Keratinocyte (primary cell): ENCODE data around the gene ADGRV1. TPM values are rescaled to one million over a fixed set of nuclear protein-coding genes. Genes with fewer than 3 reads are reported as not detected.

ENCODE experiments used
- DNase-seq: peaks from one replicate; pipeline ENCODE4 v3.0.0-alpha.2; 2011; ENCODE audit warnings: low read depth, missing footprints, low spot score
- FAIRE-seq: peaks from 2 replicates; lab custom pipeline; 2011; peaks lifted over from hg19 to GRCh38; lab: Jason Lieb, UNC
- H2AFZ ChIP-seq: 2 replicates; pipeline ENCODE4 v1.6.0; 2012; ENCODE audit warnings: low read length, control low read depth, inconsistent platforms; ENCODE audit not compliant: control insufficient read depth
- H3K27ac ChIP-seq: 2 replicates; pipeline ENCODE4 v1.5.1; 2011; ENCODE audit warnings: low read length; ENCODE audit not compliant: control insufficient read depth, insufficient read depth
- H3K27me3 ChIP-seq: 3 replicates; pipeline ENCODE4 v1.6.0; 2011; ENCODE audit warnings: low read length; ENCODE audit not compliant: control insufficient read depth, insufficient read depth; ENCODE audit errors: extremely low read depth
- H3K36me3 ChIP-seq, 2 experiments: 2 replicates in 1 of 2; 3 replicates in 1 of 2; pipeline ENCODE4 v1.5.1; 2011; ENCODE audit warnings: low read length in 2 of 2, mild to moderate bottlenecking in 1 of 2; ENCODE audit not compliant: control insufficient read depth in 2 of 2, insufficient read depth in 2 of 2; ENCODE audit errors: extremely low read depth in 1 of 2
- H3K4me1 ChIP-seq: 3 replicates; pipeline ENCODE4 v1.5.1; 2011; ENCODE audit warnings: low read length; ENCODE audit not compliant: control insufficient read depth, insufficient read depth; ENCODE audit errors: extremely low read depth
- H3K4me2 ChIP-seq: 3 replicates; pipeline ENCODE4 v1.6.0; 2011; ENCODE audit warnings: low read depth, low read length; ENCODE audit not compliant: control insufficient read depth, insufficient read depth; ENCODE audit errors: extremely low read depth
- H3K4me3 ChIP-seq, 3 experiments: fragments of 200-600 bp in 1 of 3; sonication (generic) in 1 of 3; 2 replicates in 2 of 3; 3 replicates in 1 of 3; pipeline ENCODE4 v1.5.1; 2011 to 2016; ENCODE audit warnings: low read length in 3 of 3, mild to moderate bottlenecking in 3 of 3, control low read depth in 2 of 3, inconsistent platforms in 1 of 3, low read depth in 1 of 3, mixed read lengths in 1 of 3, mixed run types in 1 of 3, moderate library complexity in 1 of 3; ENCODE audit not compliant: control insufficient read depth in 2 of 3, insufficient read depth in 2 of 3; ENCODE audit errors: extremely low read depth in 1 of 3
- H3K79me2 ChIP-seq: 2 replicates; pipeline ENCODE4 v1.6.0; 2012; ENCODE audit warnings: low read length; ENCODE audit not compliant: control insufficient read depth, insufficient read depth
- H3K9ac ChIP-seq: 3 replicates; pipeline ENCODE4 v1.6.0; 2011; ENCODE audit warnings: low read length; ENCODE audit not compliant: control insufficient read depth, insufficient read depth; ENCODE audit errors: extremely low read depth
- H3K9me1 ChIP-seq: 3 replicates; pipeline ENCODE4 v1.6.0; 2011; ENCODE audit warnings: low read length; ENCODE audit not compliant: control insufficient read depth, insufficient read depth; ENCODE audit errors: extremely low read depth
- H3K9me3 ChIP-seq: 2 replicates; pipeline ENCODE4 v1.5.1; 2012; ENCODE audit warnings: low read depth, low read length; ENCODE audit not compliant: control insufficient read depth
- H4K20me1 ChIP-seq: 3 replicates; pipeline ENCODE4 v1.6.0; 2011; ENCODE audit warnings: low read length; ENCODE audit not compliant: control insufficient read depth, insufficient read depth; ENCODE audit errors: extremely low read depth
- CTCF ChIP-seq, 3 experiments: IDR thresholded peaks in 1 of 3; conservative IDR thresholded peaks in 1 of 3; optimal IDR thresholded peaks in 1 of 3; 2 replicates in 2 of 3; 3 replicates in 1 of 3; pipeline versions ENCODE3 to v1.5.1; 2011; ENCODE audit warnings: low read length in 3 of 3, mild to moderate bottlenecking in 3 of 3, moderate library complexity in 2 of 3, control low read depth in 1 of 3, inconsistent platforms in 1 of 3; ENCODE audit not compliant: insufficient read depth in 2 of 3; ENCODE audit errors: extremely low read depth in 1 of 3
- EZH2 ChIP-seq: IDR thresholded peaks from one replicate; pipeline ENCODE4 v1.6.1; 2012; ENCODE audit warnings: inconsistent platforms, mild to moderate bottlenecking, low read length, moderate library complexity
- dilution Hi-C: fragments of 300-500 bp; cut with MboI; formaldehyde crosslinking; loops from one replicate; pipeline ENCODE4 v1.7.0; 2020; ENCODE audit warnings: low sequenced_read_pairs; ENCODE audit not compliant: extremely low pct_ligation_motif_present
- polyA plus RNA-seq, 5 experiments: library from polyadenylated mRNA; depleted of rRNA in 3 of 5; stranded (reverse) in 3 of 5; stranded (forward) in 1 of 5; unstranded in 1 of 5; fragments of >200 nt; gene quantifications; 1 replicate in 1 of 5; 2 replicates in 3 of 5; 3 replicates in 1 of 5; pipeline versions ENCODE4 v1.2.1 to v1.2.3, GENCODE V29; 2011 to 2012; ENCODE audit warnings: missing spikeins in 2 of 5, low read depth in 1 of 5, low replicate concordance in 1 of 5

Gene ADGRV1
- polyA plus RNA-seq, 1 donor (not counting 4 experiments of a cell fraction or from before 2014, with no cell fraction given) = 0.05 TPM

- TF ChIP-seq CTCF (optimal IDR thresholded peaks at IDR 0.05 in 1 of 3, IDR thresholded peaks at IDR 0.05 in 1 of 3, conservative IDR thresholded peaks at IDR 0.05 in 1 of 3; ENCODE audit: extremely low read depth in 1 of 3, insufficient read depth in 2 of 3, low read length in 3 of 3) (no peak), EZH2 (no peak)
- no peak for FAIRE-seq
- H3K36me3 ChIP-seq = no peaks in the 10 kb centered on the region
- no peaks in the 10 kb centered on the region for H3K9me1 ChIP-seq
- no peak overlapping the region for H3K4me2 ChIP-seq
- H3K4me1 ChIP-seq = peaks cover 26% of the 10 kb centered on the region
- no peak overlapping the region for H2AFZ ChIP-seq
- H3K27ac ChIP-seq = no peak overlapping the region
- no peaks in the 10 kb centered on the region for H3K79me2 ChIP-seq
- no peak overlapping the region for H3K4me3 ChIP-seq
- dilution Hi-C loops = no loop called here
- no peak overlapping the region for H3K9ac ChIP-seq
- no peaks in the 10 kb centered on the region for H4K20me1 ChIP-seq
- no peaks in the 10 kb centered on the region for H3K9me3 ChIP-seq
- no peaks in the 10 kb centered on the region for H3K27me3 ChIP-seq
- no peak for DNase-seq
Observed at GRCh38 chr5:91132550-91132949, 574.0 kb downstream of the ADGRV1 start.

GRCh38 chr5:91133183-91133582 lies 574.6 kb downstream of the ADGRV1 start:
- H3K36me3 ChIP-seq = no peaks in the 10 kb centered on the region
- no peaks in the 10 kb centered on the region for H3K79me2 ChIP-seq
- no peak overlapping the region for H2AFZ ChIP-seq
- dilution Hi-C loops = no loop called here
- H3K4me2 ChIP-seq = no peak overlapping the region
- H3K9me1 ChIP-seq = no peaks in the 10 kb centered on the region
- no peaks in the 10 kb centered on the region for H3K27me3 ChIP-seq
- DNase-seq (no peak), FAIRE-seq (no peak)
- no peaks in the 10 kb centered on the region for H3K9me3 ChIP-seq
- no peak overlapping the region for H3K9ac ChIP-seq
- no peak overlapping the region for H3K4me3 ChIP-seq
- H3K27ac ChIP-seq = no peak overlapping the region
- TF ChIP-seq EZH2 = no peak
- TF ChIP-seq CTCF (optimal IDR thresholded peaks at IDR 0.05 in 1 of 3, IDR thresholded peaks at IDR 0.05 in 1 of 3, conservative IDR thresholded peaks at IDR 0.05 in 1 of 3; ENCODE audit: extremely low read depth in 1 of 3, insufficient read depth in 2 of 3, low read length in 3 of 3) = no peak
- H4K20me1 ChIP-seq = no peaks in the 10 kb centered on the region
- H3K4me1 ChIP-seq = peaks cover 31% of the 10 kb centered on the region
